K562 (cell line): Measurements from ENCODE around the gene NDUFS8. TPM values are rescaled to one million over a fixed set of nuclear protein-coding genes. Genes with fewer than 3 reads are reported as not detected.

Experiments
- ATAC-seq: fragments of 200-7000 bp; cut with Tn5 transposase; 3 replicates; pipeline ENCODE4 v1.9.1; 2020; ENCODE audit warnings: moderate library complexity
- BruUV-seq: library from RNA; stranded (reverse); fragments of 400-500 nt; replicated peaks from 2 replicates; lab custom pipeline; 2021; lab: Mats Ljungman, UMichigan
- CTCF ChIA-PET: fragments of 300-600 bp; formaldehyde crosslinking; extraction: SDS; loops from one replicate; lab custom pipeline; 2021; ENCODE audit warnings: low intra/inter-chr PET ratio; lab: Yijun Ruan, JAX
- POLR2A ChIA-PET: fragments of 300-600, 350-650 bp; sonication (Branson Sonifier 250); formaldehyde crosslinking; extraction: SDS; loops from one replicate; lab custom pipeline; 2021; ENCODE audit warnings: antibody characterized with exemption, inconsistent platforms; lab: Yijun Ruan, JAX
- DNase-seq, 4 experiments: peaks; one replicate each; pipeline versions ENCODE4 v3.0.0 to v3.0.0-alpha.2; 2011 to 2018; ENCODE audit warnings: low spot score in 3 of 4, mixed read lengths in 3 of 4; ENCODE audit errors: extremely low read depth in 1 of 4
- FAIRE-seq: peaks from 2 replicates; lab custom pipeline; 2011; peaks lifted over from hg19 to GRCh38; lab: Jason Lieb, UNC
- H2AFZ ChIP-seq: 2 replicates; pipeline ENCODE4 v1.6.0; 2011; ENCODE audit warnings: low read depth, low read length, control low read depth, inconsistent platforms
- H3K27ac ChIP-seq: fragments of 200-600 bp; 3 replicates; pipeline ENCODE4 v1.8.0; 2011; ENCODE audit warnings: low read depth, mild to moderate bottlenecking, control low read depth, inconsistent platforms, low read length, moderate library complexity, mixed read lengths; ENCODE audit errors: extremely low read depth
- H3K27me3 ChIP-seq, 2 experiments: fragments of 300-600 bp in 1 of 2; 2 replicates in 1 of 2; 3 replicates in 1 of 2; pipeline versions ENCODE4 v1.6.0 to v1.8.0; 2011; ENCODE audit warnings: inconsistent platforms in 2 of 2, low read length in 2 of 2, mild to moderate bottlenecking in 1 of 2, mixed read lengths in 1 of 2, moderate library complexity in 1 of 2; ENCODE audit not compliant: control insufficient read depth in 2 of 2, insufficient read depth in 2 of 2
- H3K36me3 ChIP-seq: fragments of 300-600 bp; 3 replicates; pipeline ENCODE4 v1.8.0; 2011; ENCODE audit warnings: mild to moderate bottlenecking, low read length, inconsistent platforms; ENCODE audit not compliant: control insufficient read depth, insufficient read depth
- H3K4me1 ChIP-seq, 2 experiments: fragments of 200-600 bp in 1 of 2; replicated peaks in 1 of 2; 2 replicates in 1 of 2; 3 replicates in 1 of 2; pipeline versions ENCODE4 v1.5.1 to v1.8.0; 2011; ENCODE audit warnings: inconsistent platforms in 2 of 2, low read length in 2 of 2, mild to moderate bottlenecking in 1 of 2, mixed read lengths in 1 of 2, moderate library complexity in 1 of 2; ENCODE audit not compliant: control insufficient read depth in 2 of 2, insufficient read depth in 2 of 2
- H3K4me2 ChIP-seq: 2 replicates; pipeline ENCODE4 v1.6.1; 2011; ENCODE audit warnings: low read length, control low read depth, inconsistent platforms, mixed read lengths; ENCODE audit not compliant: insufficient read depth
- H3K4me3 ChIP-seq: fragments of 200-600 bp; sonication (generic), shearing (Covaris generic); 2 replicates; pipeline ENCODE4 v1.5.1; 2016; ENCODE audit warnings: control low read depth, inconsistent platforms
- H3K79me2 ChIP-seq: fragments of 200-600 bp; 3 replicates; pipeline ENCODE4 v1.8.0; 2011; ENCODE audit warnings: low read length, inconsistent platforms; ENCODE audit not compliant: control insufficient read depth, insufficient read depth
- H3K9ac ChIP-seq, 2 experiments: 2 replicates each; pipeline versions ENCODE4 v1.6.0 to v1.6.1; 2011; ENCODE audit warnings: low read depth in 2 of 2, low read length in 2 of 2, control low read depth in 1 of 2, inconsistent platforms in 1 of 2, mild to moderate bottlenecking in 1 of 2, mixed read lengths in 1 of 2; ENCODE audit not compliant: insufficient read depth in 1 of 2
- H3K9me1 ChIP-seq: one replicate; pipeline ENCODE4 v1.6.0; 2011; ENCODE audit warnings: inconsistent platforms, mild to moderate bottlenecking, low read length, moderate library complexity; ENCODE audit not compliant: control insufficient read depth, insufficient read depth
- H3K9me3 ChIP-seq: replicated peaks from 2 replicates; pipeline ENCODE4 v1.5.1; 2011; ENCODE audit warnings: low read depth, low read length, inconsistent platforms; ENCODE audit not compliant: control insufficient read depth, insufficient read depth
- H4K20me1 ChIP-seq: replicated peaks from 2 replicates; pipeline ENCODE4 v1.6.1; 2011; ENCODE audit warnings: low read length, inconsistent platforms, mixed read lengths; ENCODE audit not compliant: control insufficient read depth, insufficient read depth
- ATF7 ChIP-seq: fragments of 450-650 bp; IDR thresholded peaks from 2 replicates; pipeline ENCODE4 v1.7.1; 2014; ENCODE audit warnings: mild to moderate bottlenecking, moderate library complexity
- BRD4 ChIP-seq: fragments of 200-600 bp; sonication (generic); IDR thresholded peaks from 2 replicates; pipeline ENCODE4 v1.6.1; 2017; ENCODE audit warnings: inconsistent platforms
- CBFA2T3 ChIP-seq: fragments of 450-650 bp; IDR thresholded peaks from 2 replicates; pipeline ENCODE4 v1.6.1; 2017
- CTBP1 ChIP-seq: fragments of 450-650 bp; IDR thresholded peaks from 2 replicates; pipeline ENCODE4 v1.6.1; 2016; ENCODE audit warnings: borderline replicate concordance
- HLTF ChIP-seq: fragments of 450-650 bp; IDR thresholded peaks from 2 replicates; pipeline ENCODE4 v1.6.1; 2016
- ILK ChIP-seq: fragments of 450-650 bp; IDR thresholded peaks from 2 replicates; pipeline ENCODE4 v1.6.1; 2016; ENCODE audit warnings: missing genetic modification characterization, low read depth, mild to moderate bottlenecking, missing compliant biosample characterization, moderate library complexity, borderline replicate concordance
- NFE2L1 ChIP-seq: fragments of 450-650 bp; IDR thresholded peaks from 2 replicates; pipeline ENCODE4 v1.6.1; 2016; ENCODE audit warnings: missing genetic modification characterization, low read depth, mild to moderate bottlenecking, missing compliant biosample characterization, moderate library complexity, borderline replicate concordance
- STAG1 ChIP-seq: sonication (generic); formaldehyde crosslinking; IDR thresholded peaks from 2 replicates; pipeline ENCODE4 v1.5.0; 2020; ENCODE audit warnings: missing genetic modification reagents, borderline replicate concordance
- STAT5A ChIP-seq: IDR thresholded peaks from 2 replicates; pipeline ENCODE4 v1.6.1; 2012; ENCODE audit warnings: low read length, inconsistent platforms, borderline replicate concordance
- TAF9B ChIP-seq: fragments of 450-650 bp; IDR thresholded peaks from 2 replicates; pipeline ENCODE4 v1.6.1; 2018; ENCODE audit warnings: mild to moderate bottlenecking; ENCODE audit not compliant: partially characterized antibody
- TOE1 ChIP-seq, 2 experiments: fragments of 450-650 bp in 1 of 2; sonication (generic) in 1 of 2; formaldehyde crosslinking in 1 of 2; IDR thresholded peaks; 2 replicates each; pipeline versions ENCODE4 v1.7.1 to v1.8.0; 2016 to 2022; ENCODE audit warnings: borderline replicate concordance in 2 of 2, mild to moderate bottlenecking in 2 of 2, antibody characterized with exemption in 1 of 2, inconsistent platforms in 1 of 2, low read depth in 1 of 2, missing genetic modification reagents in 1 of 2, moderate library complexity in 1 of 2
- XRCC3 ChIP-seq: fragments of 450-650 bp; IDR thresholded peaks from 2 replicates; pipeline ENCODE4 v1.6.1; 2017; ENCODE audit warnings: mild to moderate bottlenecking, moderate library complexity
- ZNF764 ChIP-seq: fragments of 250-450 bp; sonication (Bioruptor Pico); IDR thresholded peaks from 2 replicates; pipeline ENCODE4 v1.4.0; 2020; ENCODE audit warnings: low read depth, mild to moderate bottlenecking, moderate library complexity
- WGBS: fragments of 100-300 bp; shearing (Covaris generic); methylation state at CpG from one replicate; pipeline ENCODE4 v1.1.6; 2016; ENCODE audit warnings: low coverage, mixed read lengths; ENCODE audit not compliant: insufficient coverage; ENCODE audit errors: missing lambda C conversion rate; 5-methylcytosine and 5-hydroxymethylcytosine counted together
- in situ Hi-C: fragments of 300-500 bp; cut with MboI; formaldehyde crosslinking; loops from 4 replicates; pipeline ENCODE4 v1.15.0; 2018; ENCODE audit warnings: inconsistent platforms, mixed read lengths
- intact Hi-C: fragments of 100-400 bp; cut with micrococcal nuclease; formaldehyde crosslinking; loops from 2 replicates; pipeline ENCODE4 v1.14.2; 2022
- polyA plus RNA-seq, 8 experiments: library from polyadenylated mRNA; depleted of rRNA in 4 of 8; stranded (reverse) in 5 of 8; unstranded in 3 of 8; fragments of >200 nt; fragmentation: Nextera tagmentation in 2 of 8; fragmentation: Illumina TruSeq in 1 of 8; extraction: Ambion mirVana in 2 of 8; extraction: Trizol in 1 of 8; gene quantifications; 2 replicates each; pipeline versions ENCODE4 v1.2.1 to v1.2.3, GENCODE V29; 2011 to 2014; ENCODE audit warnings: inconsistent platforms in 1 of 8, missing spikeins in 1 of 8
- total RNA-seq, 7 experiments: library from RNA; depleted of rRNA in 6 of 7; stranded (reverse); fragments of >200 nt in 6 of 7; fragmentation: Illumina TruSeq in 2 of 7; extraction: Trizol in 2 of 7; gene quantifications; 2 replicates each; pipeline versions ENCODE4 v1.2.1 to v1.2.3, GENCODE V29; 2011 to 2021; ENCODE audit warnings: low replicate concordance in 1 of 7
- TF ChIP-seq, protein P1 (sequence below): sonication (generic); formaldehyde crosslinking; IDR thresholded peaks from 2 replicates; pipeline ENCODE4 v1.8.1; 2023; ENCODE audit warnings: mild to moderate bottlenecking, missing genetic modification reagents, moderate library complexity
- TF ChIP-seq, protein P2 (sequence below): IDR thresholded peaks from 2 replicates; pipeline ENCODE4 v1.6.1; 2014; ENCODE audit warnings: antibody characterized with exemption

The NDUFS8 gene
- total and polyA plus RNA-seq, 9 of the 15 experiments (the other 6 are each of a cell fraction or from before 2014, with no cell fraction given): 36.5 to 351 (median 101) TPM

GRCh38 chr11:68018730-68019190 is 11.7 kb upstream of the NDUFS8 start (continued):
- no peak for TF ChIP-seq TOE1 (IDR thresholded peaks at IDR 0.05; ENCODE audit: borderline replicate concordance)
- TF ChIP-seq TOE1 (CRISPR knock-in tag; IDR thresholded peaks at IDR 0.05; ENCODE audit: borderline replicate concordance, low read depth): no peak
- TF ChIP-seq, protein P1, sequence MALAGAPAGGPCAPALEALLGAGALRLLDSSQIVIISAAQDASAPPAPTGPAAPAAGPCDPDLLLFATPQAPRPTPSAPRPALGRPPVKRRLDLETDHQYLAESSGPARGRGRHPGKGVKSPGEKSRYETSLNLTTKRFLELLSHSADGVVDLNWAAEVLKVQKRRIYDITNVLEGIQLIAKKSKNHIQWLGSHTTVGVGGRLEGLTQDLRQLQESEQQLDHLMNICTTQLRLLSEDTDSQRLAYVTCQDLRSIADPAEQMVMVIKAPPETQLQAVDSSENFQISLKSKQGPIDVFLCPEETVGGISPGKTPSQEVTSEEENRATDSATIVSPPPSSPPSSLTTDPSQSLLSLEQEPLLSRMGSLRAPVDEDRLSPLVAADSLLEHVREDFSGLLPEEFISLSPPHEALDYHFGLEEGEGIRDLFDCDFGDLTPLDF: no peak
- no peak for TF ChIP-seq ATF7

DNA sequence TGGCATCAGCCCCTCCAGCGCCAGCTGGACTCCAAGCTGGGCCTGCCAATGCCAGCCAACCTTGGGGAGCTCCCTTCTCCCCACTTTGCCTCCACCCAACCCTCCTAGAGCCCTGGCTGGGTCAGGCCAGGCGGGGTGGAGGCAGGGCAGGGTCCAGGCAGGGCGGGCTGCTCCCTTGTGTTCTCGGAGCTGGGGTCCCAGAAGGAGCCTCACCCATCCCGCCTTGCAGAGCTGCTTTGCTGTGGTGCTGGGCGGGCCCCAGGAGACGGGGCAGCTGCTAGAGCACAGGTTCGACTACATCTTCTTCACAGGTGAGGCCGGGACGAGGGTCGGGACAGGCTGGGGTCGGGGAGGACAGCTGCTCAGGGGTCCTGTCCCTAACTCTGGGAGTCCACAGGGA is 11.0 kb upstream of the NDUFS8 start:
- intact Hi-C loops (no loop called here), in situ Hi-C loops (no loop called here)
- H3K9me1 ChIP-seq: no peaks in the 10 kb centered on the region
- TF ChIP-seq ZNF764 (CRISPR knock-in tag) (no peak), CBFA2T3 (no peak), NFE2L1 (tag) (no peak), STAG1 (CRISPR knock-in tag) (no peak), HLTF (no peak), TAF9B (no peak), BRD4 (no peak), XRCC3 (no peak), ILK (tag) (no peak), CTBP1 (no peak), STAT5A (no peak)
- TF ChIP-seq, protein P2, sequence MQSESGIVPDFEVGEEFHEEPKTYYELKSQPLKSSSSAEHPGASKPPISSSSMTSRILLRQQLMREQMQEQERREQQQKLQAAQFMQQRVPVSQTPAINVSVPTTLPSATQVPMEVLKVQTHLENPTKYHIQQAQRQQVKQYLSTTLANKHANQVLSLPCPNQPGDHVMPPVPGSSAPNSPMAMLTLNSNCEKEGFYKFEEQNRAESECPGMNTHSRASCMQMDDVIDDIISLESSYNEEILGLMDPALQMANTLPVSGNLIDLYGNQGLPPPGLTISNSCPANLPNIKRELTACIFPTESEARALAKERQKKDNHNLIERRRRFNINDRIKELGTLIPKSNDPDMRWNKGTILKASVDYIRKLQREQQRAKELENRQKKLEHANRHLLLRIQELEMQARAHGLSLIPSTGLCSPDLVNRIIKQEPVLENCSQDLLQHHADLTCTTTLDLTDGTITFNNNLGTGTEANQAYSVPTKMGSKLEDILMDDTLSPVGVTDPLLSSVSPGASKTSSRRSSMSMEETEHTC: no peak
- H3K4me1 ChIP-seq: peaks cover 0 to 62% of the 10 kb centered on the region in 2 experiments; a peak in 2 of 5 replicates
- ChIA-PET CTCF (no interaction called here), POLR2A (interaction anchor here (0.7 kb wide), 1 partner anchor 24 kb away, joined by 3 read pairs; no protein-coding TSS in a partner anchor)
- FAIRE-seq (no peak), ATAC-seq (no peak), DNase-seq (no peak)
- no peaks in the 10 kb centered on the region for H3K27me3 ChIP-seq
- H3K9ac ChIP-seq: no peak overlapping the region; a peak in 1 of 4 replicates
- H3K36me3 ChIP-seq: no peaks in the 10 kb centered on the region
- no peak overlapping the region for H3K4me2 ChIP-seq
- H3K79me2 ChIP-seq: no peaks in the 10 kb centered on the region
- no peaks in the 10 kb centered on the region for H4K20me1 ChIP-seq
- H3K27ac ChIP-seq: no peak overlapping the region
- whole genome bisulfite sequencing: 12% methylated on average over 9 of the region's 12 CpGs
- H3K9me3 ChIP-seq: no peaks in the 10 kb centered on the region
- no peak overlapping the region for H2AFZ ChIP-seq
- no peak overlapping the region for H3K4me3 ChIP-seq
- BruUV-seq: no TSS peak
